Sigmoid colon (tissue), 4 donors: ENCODE results near the gene SSPN.

Experiments
- EP300 ChIP-seq, 4 donors: sonication (generic); formaldehyde crosslinking; IDR thresholded peaks; one replicate each; pipeline ENCODE4 v1.6.1; 2017; ENCODE audit warnings: antibody characterized with exemption in 4 of 4
- POLR2A ChIP-seq, 2 donors: fragments of 450-650 bp; IDR thresholded peaks; one replicate each; pipeline ENCODE4 v1.6.1; 2016; ENCODE audit warnings: antibody characterized with exemption in 2 of 2, mild to moderate bottlenecking in 2 of 2, moderate library complexity in 2 of 2
- TF ChIP-seq, protein P1 (sequence below), 4 experiments: fragments of 450-650 bp in 3 of 4; fragments of 200-600 bp in 1 of 4; IDR thresholded peaks; one replicate each; pipeline ENCODE4 v1.5.1; 2016 to 2019; ENCODE audit warnings: antibody characterized with exemption in 4 of 4, mild to moderate bottlenecking in 3 of 4, moderate library complexity in 2 of 4

- TF ChIP-seq, protein P1, sequence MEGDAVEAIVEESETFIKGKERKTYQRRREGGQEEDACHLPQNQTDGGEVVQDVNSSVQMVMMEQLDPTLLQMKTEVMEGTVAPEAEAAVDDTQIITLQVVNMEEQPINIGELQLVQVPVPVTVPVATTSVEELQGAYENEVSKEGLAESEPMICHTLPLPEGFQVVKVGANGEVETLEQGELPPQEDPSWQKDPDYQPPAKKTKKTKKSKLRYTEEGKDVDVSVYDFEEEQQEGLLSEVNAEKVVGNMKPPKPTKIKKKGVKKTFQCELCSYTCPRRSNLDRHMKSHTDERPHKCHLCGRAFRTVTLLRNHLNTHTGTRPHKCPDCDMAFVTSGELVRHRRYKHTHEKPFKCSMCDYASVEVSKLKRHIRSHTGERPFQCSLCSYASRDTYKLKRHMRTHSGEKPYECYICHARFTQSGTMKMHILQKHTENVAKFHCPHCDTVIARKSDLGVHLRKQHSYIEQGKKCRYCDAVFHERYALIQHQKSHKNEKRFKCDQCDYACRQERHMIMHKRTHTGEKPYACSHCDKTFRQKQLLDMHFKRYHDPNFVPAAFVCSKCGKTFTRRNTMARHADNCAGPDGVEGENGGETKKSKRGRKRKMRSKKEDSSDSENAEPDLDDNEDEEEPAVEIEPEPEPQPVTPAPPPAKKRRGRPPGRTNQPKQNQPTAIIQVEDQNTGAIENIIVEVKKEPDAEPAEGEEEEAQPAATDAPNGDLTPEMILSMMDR (IDR thresholded peaks at IDR 0.05), result no peak
- TF ChIP-seq POLR2A (IDR thresholded peaks at IDR 0.05), result no peak
- TF ChIP-seq EP300 (IDR thresholded peaks at IDR 0.05), result no peak
Observed at GRCh38 chr12:26211331-26211730, 16.0 kb downstream of the SSPN start.
